KOPT-K1 (cell line): ENCODE measurements around the gene P2RX3.
"Not testable (repeated sequence)": the region's sequence is repeated elsewhere in the genome, so short reads cannot be mapped to it uniquely, and the experiment has no call there.

Source experiments
- H3K27ac ChIP-seq: fragments of 200-600 bp; sonication (generic); 2 replicates; pipeline ENCODE4 v1.5.1; 2016; ENCODE audit warnings: antibody characterized with exemption, mild to moderate bottlenecking, low read depth, low read length; ENCODE audit not compliant: poor library complexity, severe bottlenecking
- H3K36me3 ChIP-seq: fragments of 200-600 bp; sonication (generic); 2 replicates; pipeline ENCODE4 v1.5.1; 2017; ENCODE audit warnings: antibody characterized with exemption, mild to moderate bottlenecking, low read length, moderate library complexity; ENCODE audit not compliant: insufficient read depth
- H3K9me3 ChIP-seq: fragments of 200-600 bp; sonication (generic); 2 replicates; pipeline ENCODE4 v1.5.1; 2017; ENCODE audit warnings: antibody characterized with exemption, low read length, mild to moderate bottlenecking; ENCODE audit not compliant: insufficient read depth, poor library complexity, severe bottlenecking

Gene P2RX3

GRCh38 chr11:57330029-57330428 is 8.1 kb upstream of the P2RX3 start:
- no peaks in the 10 kb centered on the region for H3K9me3 ChIP-seq
- peaks cover 91% of the 10 kb centered on the region for H3K36me3 ChIP-seq

GRCh38 chr11:57331720-57332119 is 6.4 kb upstream of the P2RX3 start:
- peaks cover 78% of the 10 kb centered on the region for H3K36me3 ChIP-seq
- H3K9me3 ChIP-seq = no peaks in the 10 kb centered on the region
- no peak overlapping the region for H3K27ac ChIP-seq

More at GRCh38 chr11:57330029-57330428, 8.1 kb upstream of the P2RX3 start:
- H3K27ac ChIP-seq = no peak overlapping the region

- Histone ChIP-seq H3K27ac (no peak overlapping the region), H3K9me3 (no peaks in the 10 kb centered on the region), H3K36me3 (peaks cover 67% of the 10 kb centered on the region)
Measured at GRCh38 chr11:57332694-57333440, 5.3 kb upstream of the P2RX3 start.

DNA sequence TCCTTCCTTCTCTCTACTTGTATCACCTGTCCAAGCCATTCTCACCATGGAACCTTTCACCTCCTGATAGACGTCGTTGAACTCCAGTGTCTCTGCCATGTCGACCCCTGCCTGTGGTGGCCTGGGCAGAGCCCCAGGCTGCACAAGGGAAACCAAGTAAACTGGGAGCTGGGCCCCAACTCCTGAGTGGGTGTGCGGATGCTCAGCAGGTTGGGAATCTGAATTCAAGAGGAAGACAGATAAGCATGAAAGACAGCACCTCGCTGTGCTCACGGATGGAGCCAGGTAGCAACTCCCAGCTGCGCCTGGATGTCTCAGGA is 3.2 kb upstream of the P2RX3 start:
- H3K27ac ChIP-seq = peak overlapping the region; percentile 83
- H3K9me3 ChIP-seq = no peaks in the 10 kb centered on the region
- peaks cover 45% of the 10 kb centered on the region for H3K36me3 ChIP-seq

DNA sequence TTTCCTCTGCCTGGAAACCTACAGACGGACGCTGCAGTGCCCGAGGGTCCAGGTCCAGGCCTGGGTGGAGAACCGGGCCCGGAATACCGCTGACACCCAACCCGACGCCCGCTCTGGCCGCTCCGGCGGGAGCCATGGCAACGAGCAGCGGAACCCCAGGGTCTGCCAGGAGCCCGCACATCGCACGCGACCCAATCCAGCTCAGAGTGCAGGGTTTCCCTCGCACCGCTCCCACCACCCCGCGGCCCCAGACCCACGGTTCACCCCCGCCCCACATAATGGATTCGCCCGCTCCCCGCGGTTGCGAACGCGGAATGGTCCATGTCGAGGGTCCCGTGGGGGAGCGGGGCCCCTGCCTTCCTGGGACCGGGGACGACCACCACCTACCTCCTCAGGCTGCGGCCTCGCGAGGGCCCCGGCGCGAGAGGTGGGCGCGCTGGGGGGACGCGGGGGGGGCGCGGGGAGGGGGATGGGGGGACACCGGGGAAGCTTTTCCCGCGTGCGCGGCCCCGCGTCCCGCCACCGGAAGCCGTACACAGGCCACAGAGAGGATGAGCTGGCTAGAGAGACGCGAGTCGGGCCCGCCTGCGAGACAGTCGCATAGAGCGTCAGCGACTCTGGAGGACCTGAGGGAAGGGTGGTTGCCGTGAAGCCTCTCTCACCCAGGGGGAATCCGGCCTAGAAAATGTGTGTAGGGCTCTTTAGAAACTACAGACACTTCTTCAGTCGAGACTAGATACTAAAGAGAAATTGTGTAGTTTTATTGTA is 2.6 kb upstream of the P2RX3 start, which contains the start of gene SSRP1:
Gene SSRP1, minus strand, starts transcription at position 550 of the 768 bp plus-strand sequence. CDS start 771 bp downstream, outside the sequence.
- peaks cover 40% of the 10 kb centered on the region for H3K36me3 ChIP-seq
- H3K27ac ChIP-seq = peak within 1 kb of the TSS; percentile 83
- H3K9me3 ChIP-seq = no peaks in the 10 kb centered on the region

DNA sequence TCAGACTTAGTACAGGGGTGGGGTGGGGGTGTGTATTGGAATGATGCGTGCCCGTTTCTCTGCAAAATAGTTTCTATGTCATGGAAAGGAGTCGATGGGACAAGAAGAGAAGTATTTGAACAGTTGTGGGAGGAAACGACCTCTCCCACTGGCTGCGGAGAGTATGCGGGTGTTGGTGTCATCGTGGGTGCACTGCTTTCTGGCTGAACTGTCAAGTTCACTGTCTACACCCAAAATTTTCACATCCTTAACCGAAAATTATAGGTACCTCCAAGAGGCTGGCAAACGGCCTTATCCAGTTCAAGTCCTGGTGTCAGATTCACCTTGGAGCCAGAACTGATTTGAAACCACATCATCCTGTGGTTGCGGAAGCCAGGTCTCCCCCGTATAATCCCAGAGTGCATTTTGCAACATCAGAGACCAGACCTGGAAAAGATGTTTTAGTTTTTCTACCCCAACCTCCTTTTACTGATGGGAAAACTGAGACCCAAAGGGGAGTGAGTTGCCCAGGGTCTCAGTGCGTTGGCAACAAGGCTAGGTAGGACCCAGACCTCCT is 2.0 kb upstream of the P2RX3 start:
- peaks cover 33% of the 10 kb centered on the region for H3K36me3 ChIP-seq
- no peaks in the 10 kb centered on the region for H3K9me3 ChIP-seq
- H3K27ac ChIP-seq = peak overlapping the region; percentile 83

DNA sequence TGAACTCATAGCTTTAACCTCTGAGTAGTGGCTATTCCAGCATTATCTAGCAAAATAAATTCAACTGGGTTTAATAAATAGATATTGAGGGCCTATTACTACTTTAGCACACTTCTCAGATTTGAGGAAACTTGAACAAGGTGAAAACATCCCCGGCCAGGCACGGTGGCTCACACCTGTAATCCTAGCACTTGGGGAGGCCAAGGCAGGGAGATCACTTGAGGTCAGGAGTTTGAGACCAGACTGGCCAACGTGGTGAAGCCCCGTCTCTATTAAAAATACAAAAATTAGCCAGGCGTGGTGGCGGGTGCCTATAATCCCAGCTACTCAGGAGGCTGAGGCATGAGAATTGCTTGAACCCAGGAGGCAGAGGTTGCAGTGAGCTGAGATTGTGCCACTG is 1.3 kb upstream of the P2RX3 start:
- Histone ChIP-seq H3K27ac (peak overlapping the region; percentile 83), H3K36me3 (peaks cover 27% of the 10 kb centered on the region)
- not testable (repeated sequence) for H3K9me3 ChIP-seq

- Histone ChIP-seq H3K9me3 (no peaks in the 10 kb centered on the region), H3K36me3 (peaks cover 2% of the 10 kb centered on the region), H3K27ac (no peak overlapping the region)
Measured at GRCh38 chr11:57339328-57339727, 1.2 kb downstream of the P2RX3 start.

- Histone ChIP-seq H3K9me3 (no peaks in the 10 kb centered on the region), H3K36me3 (no peaks in the 10 kb centered on the region), H3K27ac (no peak overlapping the region)
Measured at GRCh38 chr11:57340039-57340615, 2.0 kb downstream of the P2RX3 start.

DNA sequence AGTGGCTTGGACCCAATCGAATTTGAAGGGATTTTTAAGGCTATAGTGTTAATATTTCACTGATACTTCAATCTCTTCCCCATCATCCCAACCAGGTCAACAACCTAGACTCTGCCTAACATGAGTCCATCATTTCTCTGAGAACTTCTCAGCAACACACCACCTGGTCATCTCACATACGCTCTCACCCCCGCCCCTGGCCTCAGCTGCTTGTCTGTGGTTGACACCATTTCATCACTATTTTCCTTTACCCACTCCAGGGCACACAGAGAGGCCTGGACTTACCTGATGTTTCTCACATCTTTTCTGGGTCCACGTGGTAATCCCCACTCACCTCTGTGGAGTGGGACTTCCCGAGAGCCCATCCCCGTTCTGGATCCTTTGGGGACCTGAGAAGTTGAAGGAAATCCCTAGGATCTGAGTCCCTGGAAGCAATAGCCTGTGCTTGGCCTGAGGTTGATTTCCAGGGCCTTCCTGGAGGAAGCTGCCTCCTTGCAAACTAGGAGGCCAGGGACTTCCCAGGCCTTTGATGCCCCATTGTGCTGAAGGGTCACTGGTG is 3.2 kb downstream of the P2RX3 start:
- no peak overlapping the region for H3K27ac ChIP-seq
- H3K36me3 ChIP-seq = no peaks in the 10 kb centered on the region
- no peaks in the 10 kb centered on the region for H3K9me3 ChIP-seq

DNA sequence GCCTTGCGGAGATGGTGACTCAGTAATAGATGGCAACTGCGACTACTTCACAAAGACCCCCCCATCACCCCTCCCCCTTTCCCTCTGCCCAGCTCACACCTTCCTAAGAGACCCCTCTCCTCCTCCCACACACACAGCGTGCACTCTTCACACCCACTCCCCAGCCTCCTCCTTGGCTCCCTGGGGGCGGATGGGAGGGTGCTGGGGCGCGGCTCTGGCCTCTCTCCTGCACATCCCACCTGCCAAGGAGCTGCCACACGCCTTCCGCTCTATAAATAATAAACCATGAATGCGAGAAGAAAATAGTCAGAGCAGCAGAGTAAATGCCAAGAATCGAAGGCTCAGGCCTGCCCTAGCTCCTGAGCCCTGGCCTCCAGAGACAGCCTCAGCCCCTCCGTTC is 4.5 kb downstream of the P2RX3 start:
- no peak overlapping the region for H3K27ac ChIP-seq
- no peaks in the 10 kb centered on the region for H3K9me3 ChIP-seq
- H3K36me3 ChIP-seq = no peaks in the 10 kb centered on the region

DNA sequence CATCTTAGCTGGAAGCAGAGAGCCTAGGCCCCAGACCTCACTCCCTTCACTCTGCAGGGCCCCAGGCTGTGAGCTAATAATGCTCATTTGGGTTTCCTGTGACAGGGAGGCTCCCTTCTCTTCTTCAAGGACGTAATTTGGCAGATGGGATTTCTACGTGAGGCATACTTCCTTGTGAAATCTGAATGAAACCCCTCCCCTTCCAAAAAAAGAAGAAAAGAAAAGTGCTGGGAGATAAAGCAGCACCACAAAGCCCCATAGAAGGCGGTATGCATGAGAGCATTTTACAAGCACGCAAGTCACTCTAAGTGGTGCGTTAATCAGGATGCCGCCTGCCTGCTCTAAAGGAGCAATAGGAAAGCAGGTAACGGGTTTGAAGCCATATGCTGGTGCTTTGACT is 5.7 kb downstream of the P2RX3 start:
- H3K27ac ChIP-seq = no peak overlapping the region
- no peaks in the 10 kb centered on the region for H3K36me3 ChIP-seq
- no peaks in the 10 kb centered on the region for H3K9me3 ChIP-seq

DNA sequence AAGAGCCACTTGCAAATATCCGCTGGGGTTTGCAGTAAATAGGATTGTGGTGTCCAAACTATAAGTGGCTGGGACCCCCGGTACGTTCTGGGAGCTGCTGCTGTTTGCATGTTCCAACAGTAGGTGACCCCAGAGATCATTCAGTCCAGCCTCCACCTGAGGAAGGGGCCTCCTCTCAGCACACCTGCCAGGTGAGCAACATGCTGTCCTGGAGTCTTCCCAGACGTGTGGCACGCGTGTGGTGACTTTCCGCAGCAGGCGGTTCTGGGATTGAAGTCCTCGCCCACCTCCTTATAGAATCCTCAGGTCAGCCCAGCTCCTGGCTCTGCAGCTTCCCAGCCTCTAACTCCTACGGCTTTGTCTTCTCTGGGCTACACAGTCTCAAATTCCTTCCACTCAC is 6.7 kb downstream of the P2RX3 start:
- H3K9me3 ChIP-seq = no peaks in the 10 kb centered on the region
- no peak overlapping the region for H3K27ac ChIP-seq
- no peaks in the 10 kb centered on the region for H3K36me3 ChIP-seq

DNA sequence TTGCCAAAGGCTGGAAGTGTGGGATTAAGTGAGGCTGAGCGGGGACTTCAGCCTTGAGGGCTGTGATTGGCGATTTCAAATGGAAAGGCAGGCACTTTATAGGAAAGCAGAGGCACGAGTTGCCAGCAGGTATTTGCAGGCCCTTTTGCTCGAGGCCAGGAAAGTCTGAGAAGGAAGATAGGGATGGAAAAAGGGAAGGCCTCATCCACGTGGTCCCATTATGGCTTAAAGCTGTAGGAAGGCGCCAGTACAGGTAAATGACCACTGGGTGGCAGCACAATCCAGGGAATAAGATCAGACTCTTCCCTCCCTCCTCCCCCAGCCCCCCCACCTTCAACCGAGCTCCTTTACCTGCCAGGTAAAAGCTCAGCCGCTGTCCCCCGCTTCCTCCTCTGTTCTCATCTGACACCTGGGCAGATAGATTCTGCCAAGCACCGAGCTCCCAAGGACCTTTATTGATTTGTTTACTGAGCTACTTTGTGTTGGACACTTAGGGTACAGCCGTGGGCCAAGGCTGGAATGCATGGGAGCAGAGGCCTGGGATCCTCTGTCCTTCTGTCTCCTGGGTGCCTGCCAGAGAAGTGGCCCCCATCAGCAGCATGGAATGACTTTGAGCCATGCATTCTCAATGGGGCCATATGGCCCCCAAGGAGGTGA is 7.5 kb downstream of the P2RX3 start:
- H3K9me3 ChIP-seq = no peaks in the 10 kb centered on the region
- no peak overlapping the region for H3K27ac ChIP-seq
- no peaks in the 10 kb centered on the region for H3K36me3 ChIP-seq

DNA sequence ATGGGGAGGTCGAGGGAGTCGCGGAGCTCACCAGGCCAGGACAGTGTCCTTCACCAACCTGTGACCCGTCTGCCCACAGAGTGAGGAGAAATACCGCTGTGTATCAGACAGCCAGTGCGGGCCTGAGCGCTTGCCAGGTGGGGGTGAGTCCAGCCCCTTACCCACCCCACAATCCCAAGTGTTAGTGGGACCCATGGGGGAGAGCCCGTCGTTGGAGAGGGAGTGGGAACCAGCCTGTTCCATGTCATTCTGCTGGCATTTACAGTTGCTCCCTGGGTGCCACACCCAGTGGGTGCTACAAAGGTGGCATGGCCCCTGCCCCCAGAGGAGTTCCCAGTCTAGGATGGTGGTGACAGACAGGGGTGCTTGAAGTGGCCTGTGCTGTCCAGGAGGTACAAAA is 9.2 kb downstream of the P2RX3 start:
- peaks cover 8% of the 10 kb centered on the region for H3K9me3 ChIP-seq
- H3K27ac ChIP-seq = no peak overlapping the region
- H3K36me3 ChIP-seq = no peaks in the 10 kb centered on the region
